ENCODE measurements around the gene RALGPS1. TPM values are rescaled to one million over a fixed set of nuclear protein-coding genes. Genes with fewer than 3 reads are reported as not detected.

The RALGPS1 gene
- total and polyA plus RNA-seq, 2 of the 8 experiments (the other 6 are each of a cell fraction or from before 2014, with no cell fraction given), result 20.0 to 23.5 TPM

DNA sequence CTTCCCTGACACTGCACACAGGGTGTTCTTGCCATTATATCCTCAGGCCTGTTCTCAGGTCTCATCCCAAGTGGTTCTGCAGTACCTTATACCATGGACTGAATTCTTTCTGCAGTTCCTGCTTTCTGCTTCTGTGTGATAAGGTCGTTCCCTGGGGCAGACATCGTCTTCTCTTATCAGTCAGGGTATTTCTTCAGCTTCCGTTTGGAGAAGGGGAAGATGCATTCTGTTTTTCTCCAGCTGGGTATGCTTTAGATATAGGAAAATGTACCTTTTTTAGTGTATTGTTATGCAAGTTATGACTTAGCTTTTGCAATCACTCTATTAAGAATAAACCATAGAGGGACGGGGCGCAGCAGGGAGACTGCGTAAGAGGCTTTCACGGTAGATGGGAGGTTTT, 31.1 kb downstream of the RALGPS1 start:
- Histone ChIP-seq H4K8ac (ENCODE audit: extremely low read depth, insufficient read depth, low read length) (no peak overlapping the region), H3K18ac (ENCODE audit: extremely low read depth, low read length) (no peak overlapping the region), H3K9me3 (ENCODE audit: insufficient read depth in 2 of 2, low read depth in 1 of 2, low read length in 1 of 2) (no peaks in the 10 kb centered on the region), H3K23ac (ENCODE audit: insufficient read length) (no peak overlapping the region), H4K5ac (ENCODE audit: insufficient read length, low read depth, low read length) (no peak overlapping the region), H2BK15ac (ENCODE audit: low read length) (no peak overlapping the region), H3K27ac (ENCODE audit: low read depth, low read length) (no peak overlapping the region), H2AK5ac (ENCODE audit: low read depth, low read length) (no peak overlapping the region), H2AFZ (ENCODE audit: low read length) (no peak overlapping the region), H4K20me1 (replicated peaks in 1 of 2; ENCODE audit: control insufficient read depth in 1 of 2, insufficient read depth in 2 of 2, low read length in 2 of 2) (peaks cover 0 to 4% of the 10 kb centered on the region in 2 experiments), H3K4me3 (ENCODE audit: extremely low read depth in 1 of 4, insufficient read depth in 2 of 4, low read depth in 3 of 4, low read length in 4 of 4) (no peak overlapping the region), H2BK5ac (ENCODE audit: low read depth, low read length) (no peak overlapping the region), H3K56ac (replicated peaks; ENCODE audit: insufficient read length, low read depth, low read length) (no peak overlapping the region), H3K79me2 (ENCODE audit: control insufficient read depth in 1 of 2, insufficient read depth in 2 of 2, low read length in 2 of 2) (peaks cover 0 to 3% of the 10 kb centered on the region in 2 experiments; a peak in 1 of 4 replicates), H3K4me1 (replicated peaks in 1 of 4; ENCODE audit: control insufficient read depth in 3 of 4, insufficient read depth in 4 of 4, low read length in 3 of 4) (peaks cover 0 to 3% (median 0%) of the 10 kb centered on the region in 4 experiments; a peak in 1 of 7 replicates), H3K4ac (replicated peaks; ENCODE audit: insufficient read length, low read depth, low read length) (no peak overlapping the region), H2BK120ac (replicated peaks; ENCODE audit: low read depth, low read length) (no peak overlapping the region), H3K27me3 (replicated peaks in 1 of 4; ENCODE audit: control insufficient read depth in 3 of 4, extremely low read depth in 1 of 4, insufficient read depth in 3 of 4, low read length in 3 of 4) (no peaks in the 10 kb centered on the region), H3K36me3 (ENCODE audit: control insufficient read depth in 2 of 4, insufficient read depth in 4 of 4, low read length in 3 of 4) (no peaks in the 10 kb centered on the region), H2BK12ac (ENCODE audit: low read depth, low read length) (no peak overlapping the region), H3K79me1 (ENCODE audit: low read depth, low read length) (peaks cover 6% of the 10 kb centered on the region; the same call in 1 of the 2 replicates), H3K4me2 (ENCODE audit: insufficient read depth in 1 of 2, low read depth in 2 of 2, low read length in 2 of 2) (no peak overlapping the region), H3K9ac (replicated peaks in 1 of 4; ENCODE audit: extremely low read depth in 1 of 4, low read depth in 3 of 4, low read length in 3 of 4) (no peak overlapping the region), H3K23me2 (ENCODE audit: low read depth, low read length) (no peaks in the 10 kb centered on the region), H3K14ac (ENCODE audit: insufficient read length) (no peak overlapping the region), H4K91ac (replicated peaks; ENCODE audit: insufficient read length, low read length) (no peak overlapping the region), H2BK20ac (ENCODE audit: low read length) (no peak overlapping the region)
- DNase-seq (ENCODE audit: low read depth in 1 of 2, low spot score in 2 of 2) (no peak), FAIRE-seq (no peak)
- ChIA-PET POLR2A (ENCODE audit: partially characterized antibody) (no interaction called here), CTCF (ENCODE audit: partially characterized antibody) (interaction anchor here (1.3 to 11.9 kb wide), 6 partner anchors 11 to 254 kb away, joined by 3 to 164 read pairs (median 6); no protein-coding TSS in a partner anchor)
- 90% methylated on average over 7 of the region's 7 CpGs; no CpG with 5 or more reads in 1 of the 2 experiments for WGBS, 2 experiments (ENCODE audit: extremely low coverage in 1 of 2, insufficient coverage in 1 of 2, insufficient read length in 1 of 2, insufficient replicate concordance in 2 of 2, low coverage in 1 of 2, low lambda C conversion rate in 2 of 2, missing lambda C conversion rate in 1 of 2)
- TF ChIP-seq GABPA (IDR thresholded peaks at IDR 0.05; ENCODE audit: borderline replicate concordance, insufficient read depth, low read length) (no peak), KDM1A (IDR thresholded peaks at IDR 0.05; ENCODE audit: borderline replicate concordance, low read length) (no peak), JUND (IDR thresholded peaks at IDR 0.05; ENCODE audit: low read length) (no peak), CREB1 (IDR thresholded peaks at IDR 0.05) (no peak), RFX5 (IDR thresholded peaks at IDR 0.05; ENCODE audit: borderline replicate concordance, low read depth, low read length) (no peak), SP4 (IDR thresholded peaks at IDR 0.05; ENCODE audit: low read length) (no peak), CTBP2 (IDR thresholded peaks at IDR 0.05; ENCODE audit: borderline replicate concordance, insufficient read depth, insufficient read length, low read length) (no peak), KDM5A (IDR thresholded peaks at IDR 0.05; ENCODE audit: low read length) (no peak)

All from H1 (cell line).